Ramos (cell line): Measurements from ENCODE around the gene QKI.
"Not testable (repeated sequence)": the region's sequence is repeated elsewhere in the genome, so short reads cannot be mapped to it uniquely, and the experiment has no call there.

Source experiments
- in situ Hi-C: fragments of 300-500 bp; cut with MboI; formaldehyde crosslinking; loops from one replicate; pipeline ENCODE4 v1.14.3; 2022; ENCODE audit warnings: low sequenced_read_pairs; ENCODE audit not compliant: unreplicated experiment

QKI gene

GRCh38 chr6:163435023-163435422, 20.5 kb downstream of the QKI start:
- in situ Hi-C loops, result no loop called here

GRCh38 chr6:163436843-163437242, 22.3 kb downstream of the QKI start:
- in situ Hi-C loops, result no loop called here

GRCh38 chr6:163437466-163437865, 22.9 kb downstream of the QKI start:
- in situ Hi-C loops, result no loop called here

GRCh38 chr6:163438298-163438939, 23.9 kb downstream of the QKI start:
- in situ Hi-C loops, result no loop called here

- in situ Hi-C loops, result no loop called here
These were observed 24.4 kb downstream of the QKI start for GRCh38 chr6:163438940-163439335.

GRCh38 chr6:163439390-163439789, 24.9 kb downstream of the QKI start:
- in situ Hi-C loops, result not testable (repeated sequence)

GRCh38 chr6:163439997-163440396, 25.5 kb downstream of the QKI start:
- in situ Hi-C loops, result no loop called here

- in situ Hi-C loops, result no loop called here
These were observed 27.8 kb downstream of the QKI start for GRCh38 chr6:163442336-163442735.

- in situ Hi-C loops, result no loop called here
These were observed 29.6 kb downstream of the QKI start for GRCh38 chr6:163444077-163444476.

GRCh38 chr6:163446549-163446948, 32.0 kb downstream of the QKI start:
- in situ Hi-C loops, result no loop called here

GRCh38 chr6:163449076-163449475, 34.6 kb downstream of the QKI start:
- in situ Hi-C loops, result no loop called here

GRCh38 chr6:163454425-163454824, 39.9 kb downstream of the QKI start:
- in situ Hi-C loops, result no loop called here

GRCh38 chr6:163455552-163455951, 41.0 kb downstream of the QKI start:
- in situ Hi-C loops, result no loop called here

- in situ Hi-C loops, result no loop called here
These were observed 43.4 kb downstream of the QKI start for GRCh38 chr6:163457637-163458561.

GRCh38 chr6:163459007-163459406, 44.5 kb downstream of the QKI start:
- in situ Hi-C loops, result no loop called here

- in situ Hi-C loops, result no loop called here
These were observed 45.0 kb downstream of the QKI start for GRCh38 chr6:163459536-163459935.

GRCh38 chr6:163460307-163460782, 45.8 kb downstream of the QKI start:
- in situ Hi-C loops, result no loop called here

- in situ Hi-C loops, result no loop called here
These were observed 47.2 kb downstream of the QKI start for GRCh38 chr6:163461696-163462095.

GRCh38 chr6:163463180-163463579, 48.7 kb downstream of the QKI start:
- in situ Hi-C loops, result no loop called here

GRCh38 chr6:163463795-163464194, 49.3 kb downstream of the QKI start:
- in situ Hi-C loops, result no loop called here

- in situ Hi-C loops, result no loop called here
These were observed 52.4 kb downstream of the QKI start for GRCh38 chr6:163466839-163467390.
